Measurements from ENCODE around the gene HMX1.

Gene HMX1

GRCh38 chr4:8820178-8821102, 51.2 kb downstream of the HMX1 start:
- Histone ChIP-seq H3K4me3 (no peak overlapping the region), H3K27ac (no peak overlapping the region)
- peak; percentile 62 for DNase-seq (ENCODE audit: low spot score)
- TF ChIP-seq, protein P1, sequence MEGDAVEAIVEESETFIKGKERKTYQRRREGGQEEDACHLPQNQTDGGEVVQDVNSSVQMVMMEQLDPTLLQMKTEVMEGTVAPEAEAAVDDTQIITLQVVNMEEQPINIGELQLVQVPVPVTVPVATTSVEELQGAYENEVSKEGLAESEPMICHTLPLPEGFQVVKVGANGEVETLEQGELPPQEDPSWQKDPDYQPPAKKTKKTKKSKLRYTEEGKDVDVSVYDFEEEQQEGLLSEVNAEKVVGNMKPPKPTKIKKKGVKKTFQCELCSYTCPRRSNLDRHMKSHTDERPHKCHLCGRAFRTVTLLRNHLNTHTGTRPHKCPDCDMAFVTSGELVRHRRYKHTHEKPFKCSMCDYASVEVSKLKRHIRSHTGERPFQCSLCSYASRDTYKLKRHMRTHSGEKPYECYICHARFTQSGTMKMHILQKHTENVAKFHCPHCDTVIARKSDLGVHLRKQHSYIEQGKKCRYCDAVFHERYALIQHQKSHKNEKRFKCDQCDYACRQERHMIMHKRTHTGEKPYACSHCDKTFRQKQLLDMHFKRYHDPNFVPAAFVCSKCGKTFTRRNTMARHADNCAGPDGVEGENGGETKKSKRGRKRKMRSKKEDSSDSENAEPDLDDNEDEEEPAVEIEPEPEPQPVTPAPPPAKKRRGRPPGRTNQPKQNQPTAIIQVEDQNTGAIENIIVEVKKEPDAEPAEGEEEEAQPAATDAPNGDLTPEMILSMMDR (IDR thresholded peaks at IDR 0.05), result no peak

DNA sequence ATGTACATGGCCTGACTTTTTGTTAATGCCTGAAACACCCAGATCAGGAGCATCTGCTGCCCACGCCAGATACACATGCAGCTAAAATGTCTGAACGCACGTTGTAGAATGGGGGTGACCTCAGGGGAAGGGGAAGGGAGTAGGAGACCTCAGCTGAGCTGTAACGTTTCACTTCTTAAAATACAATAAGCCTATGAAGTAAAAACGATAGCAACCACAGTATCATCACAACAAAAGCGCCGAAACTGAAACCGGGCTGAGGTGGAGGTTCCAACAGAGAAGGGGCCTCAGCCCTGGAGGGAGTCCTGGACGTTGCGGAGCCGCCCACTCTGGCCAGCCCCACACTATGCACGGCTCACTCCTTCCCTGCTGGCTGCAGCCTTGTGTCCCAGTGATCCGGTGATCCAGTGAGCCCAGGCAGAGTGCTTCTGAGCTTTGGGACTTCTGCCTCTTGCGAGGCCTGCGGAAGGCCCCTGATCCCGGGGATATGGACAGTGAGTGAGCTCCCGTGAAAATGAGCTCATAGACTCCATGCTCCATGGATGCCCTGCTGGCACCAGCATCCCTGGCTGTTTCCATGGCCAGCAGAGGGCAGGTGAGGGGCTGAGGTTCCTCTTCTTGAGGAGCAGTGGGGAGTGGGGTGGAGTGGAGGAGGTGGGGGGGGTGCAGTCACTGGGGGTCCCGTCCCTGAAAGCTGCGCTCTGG, 52.0 kb downstream of the HMX1 start:
- H3K27ac ChIP-seq, result no peak overlapping the region
- TF ChIP-seq, protein P1 (IDR thresholded peaks at IDR 0.05), result no peak
- peak; percentile 64 for DNase-seq (ENCODE audit: low spot score)
- H3K4me3 ChIP-seq, result no peak overlapping the region

GRCh38 chr4:8819019-8819418, 52.6 kb downstream of the HMX1 start:
- DNase-seq (ENCODE audit: low spot score), result no peak
- H3K27ac ChIP-seq, result no peak overlapping the region
- H3K4me3 ChIP-seq, result no peak overlapping the region
- TF ChIP-seq, protein P1 (IDR thresholded peaks at IDR 0.05), result no peak

DNA sequence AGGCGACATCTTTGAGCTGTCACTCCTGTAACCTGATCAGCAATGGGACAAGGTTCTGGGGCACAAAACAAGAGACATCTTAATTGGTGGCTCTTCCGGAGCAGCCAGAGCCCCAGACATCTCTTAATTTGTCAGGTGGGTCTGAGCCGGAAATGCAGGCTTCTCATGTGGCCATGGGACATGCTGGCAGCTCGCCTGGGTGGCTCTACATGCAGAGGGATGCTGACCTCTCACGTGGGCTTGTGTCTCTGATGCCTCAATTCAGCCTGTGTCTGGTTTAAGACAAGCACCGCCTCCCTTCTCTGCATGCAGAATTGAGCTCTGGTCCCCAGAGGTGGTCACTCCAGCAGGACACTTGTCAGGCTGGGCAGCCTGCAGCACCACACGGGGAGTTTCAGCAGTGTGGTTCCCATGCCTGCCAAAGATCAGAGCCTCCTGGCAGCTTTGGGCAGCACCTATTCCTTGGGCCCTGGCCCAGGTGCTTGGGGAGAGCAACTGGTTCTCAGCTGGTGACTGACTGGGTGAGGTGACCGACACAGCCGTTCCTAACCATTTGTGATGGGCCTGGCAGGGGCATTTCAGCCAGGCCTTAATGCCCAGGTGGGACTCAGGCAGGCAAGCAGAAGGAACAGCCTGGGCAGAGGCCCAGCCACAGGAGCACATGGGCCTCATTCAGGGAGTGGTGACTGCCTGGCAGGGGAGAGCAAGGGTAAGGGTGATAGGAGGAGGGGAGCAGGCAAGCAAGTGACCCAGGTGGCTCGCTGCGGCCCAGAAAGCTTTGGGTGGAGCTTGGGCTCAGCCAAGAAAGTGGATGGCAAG, 53.4 kb downstream of the HMX1 start:
- no peak overlapping the region for H3K4me3 ChIP-seq
- TF ChIP-seq, protein P1 (IDR thresholded peaks at IDR 0.05), result no peak
- peak; percentile 60 for DNase-seq (ENCODE audit: low spot score)
- H3K27ac ChIP-seq, result no peak overlapping the region

DNA sequence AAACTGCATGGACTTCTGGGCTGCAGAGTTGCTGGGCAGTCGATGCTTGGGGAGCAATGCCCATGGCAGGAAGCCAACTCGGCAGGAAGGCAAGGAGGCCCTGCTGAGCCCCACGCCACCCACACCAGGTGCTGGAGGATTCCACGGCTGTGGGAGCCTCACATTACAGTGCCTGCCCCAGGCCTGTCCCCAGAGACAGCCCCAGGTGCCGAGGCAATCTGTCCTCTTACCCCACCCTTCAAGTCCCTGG, 53.9 kb downstream of the HMX1 start:
- peak; percentile 50 for DNase-seq (ENCODE audit: low spot score)
- H3K4me3 ChIP-seq, result no peak overlapping the region
- TF ChIP-seq, protein P1 (IDR thresholded peaks at IDR 0.05), result no peak
- no peak overlapping the region for H3K27ac ChIP-seq

DNA sequence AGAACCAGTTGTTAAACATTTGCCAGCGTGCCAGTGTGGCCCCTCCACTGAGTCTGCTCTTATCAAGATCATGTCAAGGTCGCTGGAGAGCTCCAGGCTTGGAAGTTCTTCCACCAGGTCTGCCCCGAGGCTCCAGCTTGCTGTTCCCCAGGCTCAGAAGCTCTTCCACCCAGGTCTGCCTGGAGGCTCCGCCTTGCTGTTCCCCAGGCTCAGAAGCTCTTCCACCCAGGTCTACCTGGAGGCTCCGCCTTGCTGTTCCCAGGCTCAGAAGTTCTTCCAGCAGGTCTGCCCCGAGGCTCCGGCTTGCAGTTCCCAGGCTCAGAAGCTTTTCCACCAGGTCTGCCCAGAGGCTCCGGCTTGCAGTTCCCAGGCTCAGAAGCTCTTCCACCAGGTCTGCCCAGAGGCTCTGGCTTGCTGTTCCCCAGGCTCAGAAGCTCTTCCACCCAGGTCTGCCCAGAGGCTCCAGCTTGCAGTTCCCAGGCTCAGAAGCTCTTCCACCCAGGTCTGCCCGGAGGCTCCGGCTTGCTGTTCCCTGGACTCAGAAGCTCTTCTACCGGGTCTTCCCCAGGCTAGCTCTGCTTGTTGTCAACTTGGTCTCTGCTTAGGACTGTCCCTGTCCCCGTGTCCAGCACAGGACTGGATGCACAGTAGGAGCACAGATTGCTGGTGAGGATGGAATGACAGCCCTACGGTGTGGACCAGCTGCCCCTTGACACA, 54.4 kb downstream of the HMX1 start:
- peak; percentile 70 for DNase-seq (ENCODE audit: low spot score)
- TF ChIP-seq, protein P1 (IDR thresholded peaks at IDR 0.05), result no peak
- H3K4me3 ChIP-seq, result no peak overlapping the region
- no peak overlapping the region for H3K27ac ChIP-seq

All from coronary artery (tissue), 2 donors.